NB4 (cell line): ENCODE results near the gene INSIG1.

Experiments
- DNase-seq: peaks from one replicate; pipeline ENCODE4 v3.0.0; 2010; ENCODE audit warnings: low read depth
- H3K4me3 ChIP-seq: one replicate; pipeline ENCODE4 v1.5.1; 2011; ENCODE audit warnings: mild to moderate bottlenecking, low read depth, low read length, moderate library complexity
- MYC ChIP-seq: IDR thresholded peaks from 2 replicates; pipeline ENCODE4 v1.6.1; 2011; ENCODE audit warnings: low read depth, low read length
- POLR2A ChIP-seq: IDR thresholded peaks from 2 replicates; pipeline ENCODE4 v1.6.1; 2011; ENCODE audit warnings: mild to moderate bottlenecking; ENCODE audit not compliant: insufficient read length; ENCODE audit errors: extremely low read depth
- TF ChIP-seq, protein P1 (sequence below): IDR thresholded peaks from one replicate; pipeline ENCODE4 v1.5.1; 2012; ENCODE audit warnings: low read depth, low read length
- TF ChIP-seq, protein P2 (sequence below): IDR thresholded peaks from 2 replicates; pipeline ENCODE4 v1.6.1; 2011; ENCODE audit warnings: low read depth, low read length

Gene INSIG1

DNA sequence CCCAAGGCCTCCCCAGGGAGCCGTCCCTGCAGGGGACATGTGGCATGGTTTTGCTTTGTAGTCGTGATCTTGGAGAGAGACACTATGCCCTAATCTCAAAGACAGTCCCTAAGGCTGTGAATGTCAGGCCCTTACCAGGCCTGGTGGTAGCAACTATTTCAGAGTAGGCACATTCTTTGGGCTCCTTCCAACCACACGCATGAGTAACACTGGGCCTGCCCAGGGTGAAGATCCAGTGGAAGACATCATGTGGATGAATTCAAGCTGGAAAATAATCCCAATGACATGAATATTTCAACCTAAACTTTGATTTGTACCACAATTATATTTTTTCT is 39.5 kb upstream of the INSIG1 start:
- no peak overlapping the region for H3K4me3 ChIP-seq
- TF ChIP-seq MYC (no peak), POLR2A (no peak)
- TF ChIP-seq, protein P1, sequence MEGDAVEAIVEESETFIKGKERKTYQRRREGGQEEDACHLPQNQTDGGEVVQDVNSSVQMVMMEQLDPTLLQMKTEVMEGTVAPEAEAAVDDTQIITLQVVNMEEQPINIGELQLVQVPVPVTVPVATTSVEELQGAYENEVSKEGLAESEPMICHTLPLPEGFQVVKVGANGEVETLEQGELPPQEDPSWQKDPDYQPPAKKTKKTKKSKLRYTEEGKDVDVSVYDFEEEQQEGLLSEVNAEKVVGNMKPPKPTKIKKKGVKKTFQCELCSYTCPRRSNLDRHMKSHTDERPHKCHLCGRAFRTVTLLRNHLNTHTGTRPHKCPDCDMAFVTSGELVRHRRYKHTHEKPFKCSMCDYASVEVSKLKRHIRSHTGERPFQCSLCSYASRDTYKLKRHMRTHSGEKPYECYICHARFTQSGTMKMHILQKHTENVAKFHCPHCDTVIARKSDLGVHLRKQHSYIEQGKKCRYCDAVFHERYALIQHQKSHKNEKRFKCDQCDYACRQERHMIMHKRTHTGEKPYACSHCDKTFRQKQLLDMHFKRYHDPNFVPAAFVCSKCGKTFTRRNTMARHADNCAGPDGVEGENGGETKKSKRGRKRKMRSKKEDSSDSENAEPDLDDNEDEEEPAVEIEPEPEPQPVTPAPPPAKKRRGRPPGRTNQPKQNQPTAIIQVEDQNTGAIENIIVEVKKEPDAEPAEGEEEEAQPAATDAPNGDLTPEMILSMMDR, result no peak
- TF ChIP-seq, protein P2, sequence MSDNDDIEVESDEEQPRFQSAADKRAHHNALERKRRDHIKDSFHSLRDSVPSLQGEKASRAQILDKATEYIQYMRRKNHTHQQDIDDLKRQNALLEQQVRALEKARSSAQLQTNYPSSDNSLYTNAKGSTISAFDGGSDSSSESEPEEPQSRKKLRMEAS, result no peak
- DNase-seq, result no peak

DNA sequence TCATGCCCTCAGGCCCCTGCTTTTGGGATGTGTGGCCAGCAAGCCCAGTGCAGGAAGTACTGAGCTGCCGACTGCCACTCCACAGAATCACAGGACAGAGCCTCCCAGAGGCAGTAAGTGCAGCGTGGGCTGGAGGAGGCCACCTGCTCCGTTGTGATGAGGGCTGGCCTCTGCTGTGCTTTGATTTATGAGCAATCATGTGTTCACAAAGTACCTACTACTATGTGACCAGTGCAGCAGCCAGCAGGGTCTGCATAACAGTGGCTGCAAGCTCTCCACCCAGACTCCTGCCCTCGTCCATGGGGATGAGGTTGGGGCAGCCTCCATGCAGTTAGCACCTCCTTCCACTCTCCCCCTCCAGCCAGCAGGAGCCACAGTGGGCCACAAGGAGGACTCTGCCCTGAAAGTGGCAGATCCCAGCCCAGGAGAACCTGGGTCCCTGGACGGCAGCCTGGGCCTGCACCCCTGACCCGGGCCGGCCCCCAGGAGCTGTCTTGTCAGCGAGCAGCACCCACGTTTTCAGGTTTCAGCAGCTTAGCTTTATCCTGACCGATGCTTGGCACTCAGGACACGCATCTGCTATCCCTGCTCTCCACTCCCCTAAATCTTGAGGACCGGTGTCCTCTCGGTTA is 37.7 kb upstream of the INSIG1 start:
- DNase-seq, result no peak

DNA sequence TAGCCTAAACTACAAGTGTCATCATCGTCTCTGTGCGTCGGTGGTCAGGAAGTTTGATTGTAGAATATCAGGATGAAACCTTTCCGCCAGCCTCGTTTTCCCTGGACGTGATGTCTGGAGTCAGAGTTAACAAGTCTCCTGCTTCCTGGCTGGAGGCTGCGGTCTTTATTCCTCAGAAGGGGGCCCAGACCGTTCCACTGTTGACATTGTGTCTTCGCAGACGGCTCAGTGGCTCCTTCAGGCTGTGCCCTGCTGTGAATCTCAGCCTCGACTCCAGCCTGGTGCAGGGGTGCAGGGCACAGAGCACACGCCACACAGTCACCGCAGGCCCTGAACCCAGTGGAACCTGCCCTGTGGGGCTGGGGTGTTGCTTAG is 37.2 kb upstream of the INSIG1 start:
- no peak for DNase-seq
- TF ChIP-seq, protein P1, result no peak
- TF ChIP-seq, protein P2, result no peak
- no peak for TF ChIP-seq POLR2A
- TF ChIP-seq MYC, result no peak
- no peak overlapping the region for H3K4me3 ChIP-seq

More for the DNA sequence above, 37.7 kb upstream of the INSIG1 start:
- TF ChIP-seq, protein P2, result no peak
- TF ChIP-seq MYC (no peak), POLR2A (no peak)
- TF ChIP-seq, protein P1, result no peak
- no peak overlapping the region for H3K4me3 ChIP-seq

DNA sequence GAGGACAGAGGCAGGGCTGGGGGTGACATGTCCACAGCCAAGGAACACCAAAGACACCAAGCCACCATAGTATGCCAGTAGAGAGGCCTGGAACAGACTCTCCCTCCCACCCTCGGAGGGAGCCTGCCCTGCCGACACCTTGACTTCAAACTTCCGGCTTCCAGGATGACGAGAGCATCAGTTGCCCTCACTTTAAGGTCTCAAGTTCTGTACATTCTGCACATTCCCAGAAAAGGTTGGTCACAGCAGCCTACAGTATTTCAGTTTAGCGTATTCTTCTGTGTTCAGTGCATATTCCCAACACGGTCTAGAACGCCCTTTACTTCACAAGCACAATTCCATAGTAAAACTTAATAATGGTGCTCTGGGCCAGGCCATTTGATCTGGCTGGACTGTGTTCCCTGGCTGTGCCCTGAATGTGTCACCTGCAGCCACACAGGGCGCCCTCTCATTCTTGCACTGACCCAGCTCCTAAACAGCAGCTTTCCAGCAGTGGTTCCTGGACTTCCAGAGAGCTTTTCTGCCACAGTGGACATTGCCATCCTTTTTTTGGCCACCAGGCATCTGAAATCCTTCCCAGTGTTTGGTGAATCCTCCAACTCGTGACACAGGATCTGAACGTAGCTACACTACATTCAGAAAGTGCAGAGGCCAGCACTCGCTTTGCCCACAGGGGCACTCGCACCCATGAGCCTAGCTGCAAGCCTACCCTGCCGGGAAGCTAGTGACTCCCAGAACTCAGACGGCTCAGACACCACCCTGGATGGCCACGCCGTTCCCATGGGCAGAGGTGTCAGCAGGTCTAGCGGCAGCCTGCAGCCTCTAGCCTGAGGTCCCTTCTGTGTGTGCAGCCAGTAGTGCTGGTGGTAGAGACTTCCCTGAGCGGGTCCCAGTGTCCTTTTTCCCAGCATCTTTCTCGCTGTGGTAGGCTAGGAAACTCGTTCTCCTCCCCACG is 36.4 kb upstream of the INSIG1 start:
- H3K4me3 ChIP-seq, result no peak overlapping the region
- no peak for DNase-seq
- TF ChIP-seq MYC (no peak), POLR2A (no peak)
- TF ChIP-seq, protein P2, result no peak
- TF ChIP-seq, protein P1, result no peak

DNA sequence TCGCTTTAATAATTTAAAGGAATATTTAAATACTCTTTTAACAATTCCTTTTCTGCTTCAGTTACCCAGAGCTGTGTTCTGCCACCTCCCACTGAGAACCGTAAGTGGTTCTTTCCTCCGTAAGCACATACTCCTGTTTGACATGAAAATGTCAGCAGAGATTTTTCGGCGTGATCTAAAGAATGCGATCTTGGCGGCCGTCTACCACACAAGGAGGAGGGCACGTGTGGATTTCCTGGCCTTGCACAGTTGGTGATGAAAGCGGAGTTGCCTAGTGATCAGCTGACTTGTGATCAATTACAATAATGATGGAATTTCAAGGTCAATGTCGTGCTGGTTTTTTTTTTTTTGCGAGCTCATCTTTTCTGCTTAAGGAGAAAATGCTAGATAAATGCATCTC is 35.6 kb upstream of the INSIG1 start:
- H3K4me3 ChIP-seq, result no peak overlapping the region
- TF ChIP-seq, protein P1, result no peak
- TF ChIP-seq POLR2A, result no peak
- no peak for TF ChIP-seq MYC
- TF ChIP-seq, protein P2, result no peak
- no peak for DNase-seq
